ENCODE measurements around the gene ITGB1BP1.
"Not testable (repeated sequence)": the region's sequence is repeated elsewhere in the genome, so short reads cannot be mapped to it uniquely, and the experiment has no call there.

The ITGB1BP1 gene

DNA sequence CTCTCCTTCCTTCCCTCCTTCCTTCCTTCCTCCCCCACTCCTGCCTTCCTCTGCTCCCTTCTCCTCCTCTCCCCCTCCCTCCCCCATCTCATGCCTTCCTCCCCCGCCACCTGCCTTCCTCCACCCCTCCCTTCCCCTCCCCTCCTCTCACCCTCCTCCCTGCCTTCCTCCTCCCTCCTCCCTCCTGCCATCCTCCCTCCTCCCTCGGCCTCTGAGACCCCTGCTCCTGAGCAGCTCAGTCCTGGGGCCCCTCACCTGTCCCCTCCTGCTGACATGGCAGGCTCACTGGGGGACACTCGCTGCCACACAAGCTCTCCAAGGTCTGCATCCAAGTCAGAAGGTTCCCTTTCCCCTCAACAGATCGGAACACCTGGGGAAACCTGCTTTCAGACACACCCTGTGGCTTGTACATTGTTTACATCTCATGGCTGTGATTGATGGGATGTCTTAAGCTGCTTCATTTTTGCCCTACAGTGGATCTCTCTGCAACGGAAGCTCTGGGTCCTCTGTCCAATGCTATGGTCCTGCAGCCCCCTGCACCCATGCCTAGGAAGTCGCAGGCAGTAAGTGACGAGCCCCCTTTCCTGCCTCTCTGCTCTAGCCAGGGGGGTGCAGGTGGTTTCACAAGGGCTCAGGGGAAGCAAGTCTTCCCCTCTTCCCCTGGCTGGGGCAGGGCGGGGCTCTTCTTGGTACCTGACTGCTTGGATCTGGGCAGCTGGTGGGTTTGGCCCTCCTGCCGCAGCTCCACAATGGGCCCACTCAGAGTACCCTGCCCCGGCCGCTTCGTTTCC lies 22.9 kb downstream of the ITGB1BP1 start:
- DNase-seq (ENCODE audit: low read depth in 2 of 2), result no peak

DNA sequence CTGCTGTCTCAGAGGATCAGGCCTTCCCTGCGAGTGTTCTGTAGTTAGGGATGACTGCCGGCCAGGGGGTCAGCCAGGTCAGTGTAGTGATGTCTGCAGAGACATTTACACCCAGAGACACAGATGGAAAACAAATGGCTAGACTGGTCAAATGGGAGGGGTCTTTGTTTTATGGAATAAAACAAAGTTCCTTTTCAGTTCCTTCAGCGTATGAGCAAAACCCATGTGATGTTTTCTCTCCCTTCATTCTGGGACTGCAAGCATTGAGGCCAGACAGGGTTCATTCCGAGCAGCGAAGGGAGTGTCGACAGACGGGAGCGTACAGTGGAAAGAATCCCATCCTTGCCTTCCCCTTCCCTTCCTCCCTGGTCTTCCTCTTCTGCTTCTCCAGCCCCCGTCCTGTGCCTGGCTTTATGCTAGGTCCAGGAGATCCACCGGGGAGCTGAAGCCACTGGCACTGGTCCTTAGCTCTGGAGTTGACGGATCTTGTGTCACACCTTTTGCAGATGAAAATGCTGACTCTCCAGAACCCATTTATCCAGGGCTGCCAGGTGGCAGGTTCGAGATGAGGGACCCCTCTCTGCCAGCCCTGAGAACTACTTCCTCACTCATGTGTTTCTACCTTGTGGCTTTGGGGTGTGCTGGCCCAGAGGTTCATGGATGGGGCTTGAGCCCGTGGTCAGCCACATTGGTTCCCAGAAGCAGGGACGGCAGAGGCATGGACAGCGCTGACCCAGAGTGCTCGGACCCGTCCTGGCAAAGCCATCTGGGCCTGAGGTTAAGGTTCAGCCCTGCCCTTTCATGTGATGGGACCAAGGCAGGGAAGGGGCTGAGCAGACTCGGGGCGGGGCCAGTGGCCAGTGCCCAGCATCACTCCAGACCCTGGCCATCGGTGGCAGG lies 24.2 kb downstream of the ITGB1BP1 start:
- no peak for DNase-seq (ENCODE audit: low read depth in 2 of 2)

DNA sequence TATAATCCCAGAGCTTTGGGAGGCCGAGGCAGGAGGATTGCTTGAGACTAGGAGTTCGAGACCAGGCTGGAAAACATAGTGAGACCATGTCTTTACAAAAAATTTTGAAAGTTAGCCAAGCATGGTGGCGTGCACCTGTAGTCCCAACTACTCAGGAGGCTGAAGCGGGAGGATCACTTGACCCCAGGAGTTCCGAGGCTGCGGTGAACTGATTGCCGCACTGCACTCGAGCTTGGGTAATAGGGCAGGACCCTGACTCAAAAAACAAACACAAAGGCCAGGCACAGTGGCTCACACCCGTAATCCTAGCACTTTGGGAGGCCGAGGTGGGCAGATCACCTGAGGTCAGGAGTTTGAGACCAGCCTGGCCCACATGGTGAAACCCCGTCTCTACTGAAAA lies 25.1 kb downstream of the ITGB1BP1 start:
- DNase-seq (ENCODE audit: low read depth in 2 of 2), result not testable (repeated sequence)

DNA sequence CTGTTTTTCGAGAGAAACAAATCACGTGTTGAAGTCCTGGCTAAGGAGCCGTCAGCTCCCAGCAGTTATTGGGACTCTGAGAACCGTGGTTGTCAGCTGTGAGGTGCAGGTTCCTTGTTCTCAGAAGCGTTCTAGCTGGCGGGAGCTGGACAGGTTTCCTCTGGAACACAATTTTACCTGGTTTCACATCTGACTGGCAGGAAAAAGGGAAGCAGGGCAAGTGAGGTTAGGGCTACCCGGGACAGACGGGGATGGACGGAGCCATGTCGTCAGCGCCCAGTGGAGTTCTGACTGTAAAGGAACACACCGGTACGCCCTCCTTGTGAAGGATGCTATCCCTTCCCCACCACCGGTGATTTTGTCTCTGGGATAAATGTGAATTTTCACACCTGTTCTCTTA lies 26.1 kb downstream of the ITGB1BP1 start:
- no peak for DNase-seq (ENCODE audit: low read depth in 2 of 2)

DNA sequence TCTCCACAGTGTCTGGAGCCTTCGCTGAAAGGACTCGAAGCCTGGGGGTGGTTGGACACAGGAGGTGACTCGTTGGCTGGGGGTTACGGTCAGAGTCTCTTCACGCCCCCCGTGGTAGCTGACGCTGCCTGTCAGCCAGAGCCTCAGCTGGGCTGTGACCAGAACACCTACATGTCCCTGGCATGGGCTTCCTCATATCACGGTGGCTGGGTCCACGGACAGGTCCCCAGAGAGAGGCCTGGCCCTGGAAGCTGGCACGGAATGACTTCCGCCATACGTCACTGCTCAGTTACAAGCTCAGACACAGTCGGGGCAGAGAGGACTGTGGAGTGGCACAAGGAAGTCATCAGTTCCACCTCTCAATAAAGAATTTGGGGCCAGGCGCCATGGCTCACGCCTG lies 28.5 kb downstream of the ITGB1BP1 start:
- no peak for DNase-seq (ENCODE audit: low read depth in 2 of 2)

DNA sequence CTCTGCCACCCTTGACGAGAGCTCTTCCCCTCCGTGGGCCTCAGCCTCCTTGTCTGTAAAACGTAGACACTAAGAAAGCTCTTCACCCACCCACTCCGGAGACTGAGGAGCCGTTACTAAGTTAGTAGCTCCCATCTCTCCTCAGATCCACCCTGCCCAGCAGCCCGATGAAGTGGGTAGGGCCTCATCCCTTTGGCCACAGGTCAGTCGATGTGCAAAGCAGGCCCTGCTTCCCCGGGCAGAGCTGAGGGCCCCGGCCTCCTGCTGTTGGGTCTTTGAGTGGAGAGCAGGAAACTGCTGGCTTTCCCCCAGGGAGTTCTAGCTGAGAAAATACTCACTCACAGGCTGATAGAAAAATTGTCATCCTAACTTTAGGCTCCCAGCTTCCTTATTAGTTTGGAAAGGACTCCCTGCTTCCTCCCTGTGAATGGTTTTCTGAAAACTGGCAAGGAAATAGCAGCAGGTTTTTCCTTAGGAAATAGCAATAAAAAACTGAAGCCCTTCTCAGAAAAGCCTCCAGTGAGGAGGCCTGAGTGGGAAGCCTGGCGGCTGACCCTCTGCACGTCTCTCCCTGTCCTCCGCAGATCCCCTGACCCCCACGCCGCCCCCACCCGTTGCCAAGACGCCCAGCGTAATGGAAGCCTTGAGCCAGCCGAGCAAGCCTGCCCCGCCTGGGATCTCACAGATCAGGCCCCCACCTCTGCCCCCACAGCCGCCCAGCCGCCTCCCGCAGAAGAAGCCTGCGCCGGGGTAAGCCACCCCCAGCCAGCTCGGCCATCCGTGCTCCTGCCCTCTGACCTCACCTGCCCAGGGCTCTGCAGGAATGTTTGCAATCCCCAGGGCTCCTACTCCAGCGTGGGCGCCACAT lies 30.2 kb downstream of the ITGB1BP1 start:
- no peak for DNase-seq (ENCODE audit: low read depth in 2 of 2)

DNA sequence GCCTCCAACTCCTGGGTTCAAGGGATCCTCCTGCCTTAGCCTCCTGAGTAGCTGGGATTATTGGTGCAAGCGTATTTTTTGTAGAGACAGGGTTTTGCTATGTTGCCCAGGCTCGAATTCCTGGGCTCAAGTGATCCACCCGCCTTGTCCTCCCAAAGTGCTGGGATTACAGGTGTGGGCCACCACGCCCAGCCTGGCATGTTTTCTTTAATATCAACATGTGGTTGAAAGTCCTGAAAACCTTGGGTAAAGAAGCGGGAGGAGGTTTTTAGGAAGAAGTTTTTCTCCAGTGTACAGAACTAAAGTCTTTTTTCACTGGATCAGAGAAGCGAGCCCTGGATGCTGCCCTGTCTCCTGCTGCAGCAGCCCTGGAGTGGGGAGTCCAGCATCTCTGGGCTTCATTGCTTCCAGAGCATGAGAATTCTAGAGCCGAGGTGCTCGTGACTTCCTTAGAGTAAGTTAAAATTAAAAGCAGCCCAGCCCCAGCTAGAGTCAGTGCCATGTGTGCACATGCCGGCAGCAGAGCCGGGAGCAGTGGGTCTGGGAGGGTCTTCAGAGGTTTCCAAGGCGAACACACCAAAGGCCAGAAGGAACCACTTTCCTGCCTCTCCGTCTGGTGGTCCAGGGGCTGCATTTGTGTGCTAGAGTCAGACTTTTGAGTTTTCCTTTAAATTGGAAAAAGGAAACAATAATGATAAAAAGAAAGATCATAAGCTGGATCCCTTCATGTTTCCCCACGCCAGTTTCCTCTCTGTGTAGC lies 31.2 kb downstream of the ITGB1BP1 start:
- no peak for DNase-seq (ENCODE audit: low read depth in 2 of 2)

DNA sequence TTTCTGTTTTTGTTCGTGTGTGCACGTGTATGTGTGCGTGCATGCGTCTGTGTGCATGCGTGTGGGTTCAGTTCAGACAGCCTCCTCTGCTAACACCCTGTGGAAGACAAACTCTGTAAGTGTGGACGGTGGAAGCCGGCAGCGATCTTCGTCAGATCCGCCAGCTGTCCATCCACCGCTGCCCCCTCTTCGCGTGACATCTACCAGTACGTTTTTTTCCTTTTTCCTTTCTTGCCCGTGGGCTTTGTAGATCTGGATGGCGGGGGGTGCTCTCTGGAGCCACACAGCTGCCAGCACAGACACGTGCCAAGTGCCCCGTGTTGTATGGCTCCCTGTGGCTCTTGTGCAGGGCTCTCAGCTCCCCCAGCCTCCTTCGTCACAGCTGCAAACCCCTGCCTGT lies 32.3 kb downstream of the ITGB1BP1 start:
- DNase-seq (ENCODE audit: low read depth in 2 of 2), result no peak

DNA sequence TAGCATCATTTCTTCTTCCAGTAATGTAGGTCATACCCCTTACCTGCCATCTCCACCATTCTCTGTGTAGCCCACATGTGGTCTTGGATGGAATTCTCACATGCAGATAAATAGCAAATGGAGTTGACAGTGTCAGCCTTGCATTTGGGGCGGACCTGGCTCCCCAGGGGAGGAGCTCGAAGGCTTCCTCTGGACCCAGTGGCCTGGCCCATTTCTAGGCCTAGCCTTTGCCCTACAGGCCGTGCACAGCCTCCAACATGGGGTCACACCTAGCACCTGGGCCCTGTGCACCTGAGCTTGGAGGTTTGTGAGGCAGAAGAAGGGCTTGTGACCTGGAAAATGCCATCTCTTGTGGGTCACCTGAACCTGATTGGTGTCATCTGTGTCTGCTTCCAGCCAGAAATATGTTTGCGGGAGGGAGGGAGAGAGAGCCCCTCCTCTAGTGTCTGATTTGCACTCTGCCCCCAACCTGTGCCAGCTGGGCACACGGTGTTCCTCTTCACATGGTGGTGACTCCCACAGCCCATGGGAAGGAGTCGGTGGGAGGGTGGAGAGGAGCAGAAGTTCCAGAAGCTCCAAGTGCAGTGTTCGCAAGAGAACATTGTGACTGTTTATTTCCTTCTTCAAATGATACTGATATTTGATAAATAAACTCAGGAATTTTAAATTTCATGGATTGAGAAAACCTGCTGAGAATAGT lies 33.0 kb downstream of the ITGB1BP1 start:
- DNase-seq (ENCODE audit: low read depth in 2 of 2), result no peak

DNA sequence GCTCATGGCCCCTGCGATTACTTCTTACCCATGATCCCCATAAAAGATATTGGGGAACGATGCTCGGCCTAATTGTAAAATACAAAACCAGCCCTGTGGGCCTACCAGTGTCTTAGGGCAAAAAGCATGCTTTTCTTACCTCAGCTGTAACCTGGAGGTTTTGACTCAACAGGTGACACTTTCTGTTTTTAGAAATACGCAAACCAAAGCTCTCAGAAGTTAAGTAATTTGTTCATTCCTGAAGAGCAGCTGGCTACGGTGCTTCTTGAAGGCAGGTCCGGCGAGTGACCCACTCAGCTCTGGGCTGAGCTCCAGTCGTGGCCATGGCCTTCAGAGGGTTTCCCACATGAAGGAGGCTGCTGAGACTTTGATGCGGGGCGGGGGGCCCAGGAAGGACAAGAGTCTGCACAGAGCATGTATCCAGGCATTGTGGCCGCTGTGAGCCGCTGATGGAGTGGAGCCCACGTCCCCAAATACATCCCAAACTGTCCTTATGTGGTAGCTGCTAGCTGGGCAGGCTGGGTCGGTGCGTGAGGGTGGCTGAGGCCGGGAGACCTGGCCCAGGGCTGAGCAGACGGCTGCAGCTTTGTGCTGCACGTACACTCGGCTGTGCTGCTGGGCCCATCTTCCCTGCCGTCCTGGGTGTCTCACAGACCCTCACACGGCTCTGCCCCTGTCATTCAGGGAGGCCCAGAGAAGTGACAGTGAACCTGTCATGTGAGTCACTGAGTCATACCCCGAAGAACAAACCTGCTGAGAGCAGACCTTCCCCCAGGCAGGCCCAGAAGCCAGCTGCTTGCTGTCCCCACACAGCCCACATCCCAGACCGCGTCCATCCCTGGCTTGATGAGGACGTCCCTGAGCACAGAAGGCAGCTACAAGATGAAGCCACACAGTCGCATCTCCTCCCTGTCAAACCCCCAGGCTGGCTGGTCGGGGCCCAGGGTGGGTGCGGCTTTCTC lies 34.1 kb downstream of the ITGB1BP1 start:
- no peak for DNase-seq (ENCODE audit: low read depth in 2 of 2)

DNA sequence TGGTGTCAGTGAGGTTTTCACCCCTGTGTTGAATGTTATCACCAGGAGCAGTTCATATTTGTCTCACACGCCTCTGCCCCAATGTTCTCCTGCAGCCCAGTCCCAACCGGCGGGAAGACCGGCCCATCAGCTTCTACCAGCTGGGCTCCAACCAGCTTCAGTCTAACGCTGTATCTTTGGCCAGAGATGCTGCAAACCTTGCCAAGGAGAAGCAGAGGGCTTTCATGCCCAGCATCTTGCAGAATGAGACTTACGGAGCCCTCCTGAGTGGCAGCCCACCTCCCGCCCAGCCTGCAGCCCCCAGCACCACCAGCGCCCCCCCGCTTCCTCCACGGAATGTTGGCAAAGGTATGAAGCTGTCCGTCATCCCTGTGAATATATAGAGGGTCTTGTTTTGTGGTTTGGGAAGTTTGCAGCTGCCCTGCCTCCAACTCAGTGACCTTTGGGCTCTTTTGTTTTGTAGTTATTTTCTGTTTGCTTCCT lies 35.1 kb downstream of the ITGB1BP1 start:
- no peak for DNase-seq (ENCODE audit: low read depth in 2 of 2)

DNA sequence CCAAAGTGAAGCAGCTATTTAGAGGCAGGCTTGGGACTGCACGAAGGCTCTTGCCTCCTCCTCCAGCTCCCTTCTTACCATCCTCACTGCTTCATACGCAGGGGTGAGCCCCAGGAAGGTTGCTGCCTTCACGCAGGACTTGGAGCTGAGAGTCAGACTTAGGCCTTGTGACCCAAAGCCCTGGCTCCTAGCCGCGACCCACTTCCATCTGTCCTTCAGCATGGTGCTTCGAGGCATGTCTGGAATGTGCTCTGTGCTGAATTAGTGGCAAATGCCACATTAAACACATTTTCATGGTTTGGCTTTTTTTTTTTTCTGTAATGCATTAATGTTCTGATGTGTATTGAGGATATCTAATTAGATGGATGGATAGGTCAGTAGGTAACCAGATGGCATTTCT lies 37.5 kb downstream of the ITGB1BP1 start:
- DNase-seq (ENCODE audit: low read depth in 2 of 2), result no peak

DNA sequence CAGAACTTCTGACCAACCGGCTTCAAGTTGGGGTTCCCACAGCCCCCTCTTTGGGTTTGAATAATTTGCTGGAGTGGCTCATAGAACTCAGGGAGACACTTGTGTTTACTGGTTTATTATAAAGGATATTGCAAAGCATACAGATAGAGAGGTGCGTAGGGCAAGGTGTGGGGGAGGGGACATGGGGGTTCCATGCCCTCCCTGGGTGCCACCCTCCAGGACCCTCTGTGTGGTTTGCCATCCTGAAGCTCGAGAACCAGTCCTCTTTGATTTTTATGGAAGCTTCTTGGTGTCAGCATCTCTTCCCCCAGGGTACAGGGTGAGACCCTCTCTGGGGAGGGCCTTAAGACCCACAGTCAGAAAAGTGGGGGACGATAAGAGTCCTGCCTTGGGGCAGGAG lies 38.8 kb downstream of the ITGB1BP1 start:
- no peak for DNase-seq (ENCODE audit: low read depth in 2 of 2)

DNA sequence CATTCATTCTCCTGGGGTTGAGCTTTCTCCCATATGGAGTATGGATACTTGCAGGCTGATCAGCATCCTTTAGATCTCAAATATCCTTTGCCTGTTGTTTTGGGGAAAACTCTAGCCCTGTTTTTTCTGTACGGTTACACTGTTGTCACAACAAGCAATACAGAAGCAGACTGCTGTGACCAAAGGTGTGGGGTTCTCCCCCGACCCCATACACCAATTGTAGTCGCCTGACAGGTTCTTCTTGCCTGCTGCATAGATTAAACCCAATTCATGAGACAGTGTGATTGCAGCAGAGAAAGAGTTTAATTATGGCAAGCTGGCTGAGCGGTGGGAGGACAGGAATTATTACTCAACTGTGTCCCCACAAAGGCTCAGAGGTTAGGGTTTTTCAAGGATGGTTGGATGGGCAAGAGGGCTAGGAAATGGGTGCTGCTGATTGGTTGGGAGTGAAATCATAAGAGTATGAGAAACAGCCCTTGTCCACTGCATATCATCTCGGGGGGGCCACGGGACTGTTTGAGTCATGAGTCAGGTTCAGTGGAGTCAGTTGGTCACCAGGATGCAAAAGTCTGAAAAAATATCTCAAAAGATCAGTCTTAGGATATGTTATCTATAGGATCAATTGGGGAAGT lies 40.6 kb downstream of the ITGB1BP1 start:
- no peak for DNase-seq (ENCODE audit: low read depth in 2 of 2)

DNA sequence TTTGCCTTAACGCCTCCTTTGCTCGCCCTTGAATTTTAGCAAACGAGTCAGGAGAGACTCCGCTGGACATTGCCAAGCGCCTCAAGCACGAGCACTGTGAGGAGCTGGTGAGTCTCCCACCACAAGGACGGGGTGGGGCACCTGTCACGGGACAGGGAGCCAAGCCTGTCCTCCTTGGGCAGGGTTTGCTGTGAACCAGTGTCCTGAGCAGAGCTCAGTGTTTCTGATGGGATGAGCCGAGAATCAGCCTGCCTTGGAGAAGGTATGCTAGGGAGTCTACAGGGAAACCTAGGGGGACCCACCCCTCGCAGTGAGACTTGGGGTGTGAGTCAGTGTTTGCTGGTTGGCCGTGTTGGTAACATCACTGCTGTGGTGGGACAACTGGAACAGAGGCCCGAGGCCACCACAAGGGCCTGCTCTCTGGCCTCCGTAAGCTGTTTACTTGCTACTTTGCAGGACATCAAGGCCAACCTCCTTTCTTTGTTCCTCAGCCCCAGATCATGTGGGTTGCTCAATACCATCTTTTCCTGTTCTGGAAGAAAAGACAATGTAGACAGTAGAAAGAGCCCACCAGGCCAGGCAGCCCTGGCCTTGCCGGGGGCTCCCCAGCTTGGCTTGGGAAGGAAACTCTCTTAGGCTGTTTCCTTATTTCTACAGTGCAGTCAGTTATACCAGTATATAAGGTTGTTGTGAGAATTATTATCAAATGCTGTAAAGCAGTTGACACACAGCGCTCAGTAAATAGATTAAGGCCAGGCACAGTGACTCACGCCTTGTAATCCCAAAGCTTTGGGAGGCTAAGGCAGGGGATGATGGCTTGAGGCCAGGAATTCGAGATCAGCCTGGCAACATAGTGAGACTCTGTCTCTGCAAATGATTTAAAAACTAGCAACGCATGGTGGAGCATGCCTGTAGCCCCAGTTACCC lies 42.4 kb downstream of the ITGB1BP1 start:
- DNase-seq (ENCODE audit: low read depth in 2 of 2), result no peak

DNA sequence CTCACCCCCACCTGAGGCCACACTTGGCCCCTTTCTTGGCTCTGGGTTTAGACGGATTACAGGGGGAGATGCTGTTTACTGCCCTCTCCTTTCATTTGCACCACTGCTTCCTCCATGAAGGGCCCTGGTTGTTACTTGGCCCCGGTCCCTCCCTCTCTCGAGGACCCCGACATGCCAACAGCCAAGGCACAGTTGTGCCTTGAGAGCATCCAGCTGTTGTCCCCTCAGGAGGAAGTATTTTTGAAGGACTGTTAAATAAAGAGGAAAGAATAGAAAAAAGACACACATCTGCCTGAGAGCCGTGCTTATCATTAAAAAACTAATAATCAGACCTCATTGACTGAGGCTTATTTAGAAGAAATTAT lies 44.0 kb downstream of the ITGB1BP1 start:
- no peak for DNase-seq (ENCODE audit: low read depth in 2 of 2)

DNA sequence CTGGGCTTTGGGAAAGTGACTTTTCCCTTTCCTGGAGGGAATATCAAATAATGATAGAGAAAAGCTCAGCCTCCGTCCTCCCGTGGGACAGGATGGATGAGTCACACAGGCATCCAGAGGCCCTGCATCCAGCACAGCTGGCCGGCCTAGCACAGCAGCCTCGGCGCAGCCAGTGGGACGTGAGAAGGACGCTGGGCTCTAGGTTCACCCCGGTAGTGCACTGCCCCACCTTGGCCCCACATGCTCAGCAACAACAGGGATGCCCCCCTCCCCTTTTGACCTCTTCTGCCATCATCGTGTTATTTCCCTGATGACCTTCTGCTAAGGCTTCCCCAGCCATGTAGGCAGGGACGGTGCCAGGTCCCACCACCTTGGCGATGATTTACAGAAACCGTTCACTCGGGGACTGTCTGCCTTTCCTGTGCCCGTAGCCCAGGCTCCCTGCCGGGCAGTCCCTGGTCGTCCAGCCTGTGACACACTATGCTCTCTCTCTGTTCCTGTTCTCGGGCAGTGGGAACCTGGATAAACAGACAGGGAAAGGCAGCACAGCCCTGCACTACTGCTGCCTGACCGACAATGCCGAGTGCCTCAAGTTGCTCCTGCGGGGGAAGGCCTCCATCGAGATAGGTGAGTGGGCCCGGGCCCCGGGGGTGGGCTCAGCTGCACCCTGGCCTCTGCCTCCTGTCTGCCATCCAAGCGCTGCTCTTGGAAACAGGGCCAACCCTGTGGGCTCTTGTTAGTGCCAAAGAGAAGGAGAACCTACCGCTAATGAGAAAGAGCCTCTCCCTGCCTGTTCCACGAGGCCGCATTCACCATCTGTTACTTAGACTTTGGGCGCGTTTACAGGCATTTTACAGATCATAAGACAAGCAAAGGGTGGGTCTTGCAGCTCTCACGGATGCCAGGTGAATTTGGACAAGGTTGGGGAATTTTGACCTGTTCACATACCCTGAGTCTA lies 44.6 kb downstream of the ITGB1BP1 start:
- DNase-seq (ENCODE audit: low read depth in 2 of 2), result no peak

All from activated CD8-positive, alpha-beta memory T cell treated with anti-CD3 and anti-CD28 coated beads for 4 hours (primary cell).